MCF 10A (cell line): ENCODE measurements around the gene MIF. TPM values are rescaled to one million over a fixed set of nuclear protein-coding genes. Genes with fewer than 3 reads are reported as not detected.

Experiments
- BruUV-seq: library from RNA; stranded (reverse); fragments of 400-500 nt; replicated peaks from 2 replicates; lab custom pipeline; 2021; lab: Mats Ljungman, UMichigan
- CTCF ChIA-PET: fragments of 300-600 bp; sonication (Branson Sonifier 250); formaldehyde crosslinking; extraction: SDS; loops from one replicate; lab custom pipeline; 2021; ENCODE audit warnings: antibody characterized with exemption, inconsistent platforms; lab: Yijun Ruan, JAX
- POLR2A ChIA-PET: fragments of 300-600, 350-650 bp; sonication (Branson Sonifier 250); formaldehyde crosslinking; extraction: SDS; loops from one replicate; lab custom pipeline; 2020; ENCODE audit warnings: antibody characterized with exemption, inconsistent platforms; lab: Yijun Ruan, JAX
- DNase-seq: peaks from one replicate; pipeline ENCODE4 v3.0.0-alpha.2; 2018; ENCODE audit not compliant: unreplicated experiment
- H3K27ac Mint-ChIP-seq: one replicate; pipeline ENCODE4 v1.8.0; 2022; ENCODE audit warnings: mild to moderate bottlenecking, low read depth, mixed read lengths; ENCODE audit not compliant: unreplicated experiment
- H3K27me3 Mint-ChIP-seq: one replicate; pipeline ENCODE4 v1.8.0; 2022; ENCODE audit warnings: mixed read lengths; ENCODE audit not compliant: insufficient read depth, unreplicated experiment
- H3K36me3 Mint-ChIP-seq: one replicate; pipeline ENCODE4 v1.8.0; 2022; ENCODE audit warnings: mild to moderate bottlenecking, moderate library complexity, mixed read lengths; ENCODE audit not compliant: insufficient read depth, unreplicated experiment
- H3K4me1 Mint-ChIP-seq: one replicate; pipeline ENCODE4 v1.8.0; 2022; ENCODE audit warnings: mixed read lengths; ENCODE audit not compliant: insufficient read depth, unreplicated experiment
- H3K4me3 Mint-ChIP-seq: one replicate; pipeline ENCODE4 v1.8.0; 2022; ENCODE audit warnings: mild to moderate bottlenecking, moderate library complexity, mixed read lengths; ENCODE audit not compliant: unreplicated experiment
- H3K9me3 Mint-ChIP-seq: one replicate; pipeline ENCODE4 v1.8.0; 2022; ENCODE audit warnings: mixed read lengths; ENCODE audit not compliant: unreplicated experiment
- intact Hi-C: fragments of 100-400 bp; cut with micrococcal nuclease; formaldehyde crosslinking; loops from 2 replicates; pipeline ENCODE4 v1.14.1; 2022
- total RNA-seq: library from RNA; stranded (reverse); gene quantifications from 2 replicates; pipeline ENCODE4 v1.2.3, GENCODE V29; 2022
- TF ChIP-seq, protein P1 (sequence below): fragments of 200-600 bp; IDR thresholded peaks from one replicate; pipeline ENCODE4 v1.8.0; 2022; ENCODE audit warnings: antibody characterized with exemption, mild to moderate bottlenecking; ENCODE audit not compliant: unreplicated experiment

Gene MIF
- total RNA-seq, 1 experiment from 2014 or later = 1,126 TPM

DNA sequence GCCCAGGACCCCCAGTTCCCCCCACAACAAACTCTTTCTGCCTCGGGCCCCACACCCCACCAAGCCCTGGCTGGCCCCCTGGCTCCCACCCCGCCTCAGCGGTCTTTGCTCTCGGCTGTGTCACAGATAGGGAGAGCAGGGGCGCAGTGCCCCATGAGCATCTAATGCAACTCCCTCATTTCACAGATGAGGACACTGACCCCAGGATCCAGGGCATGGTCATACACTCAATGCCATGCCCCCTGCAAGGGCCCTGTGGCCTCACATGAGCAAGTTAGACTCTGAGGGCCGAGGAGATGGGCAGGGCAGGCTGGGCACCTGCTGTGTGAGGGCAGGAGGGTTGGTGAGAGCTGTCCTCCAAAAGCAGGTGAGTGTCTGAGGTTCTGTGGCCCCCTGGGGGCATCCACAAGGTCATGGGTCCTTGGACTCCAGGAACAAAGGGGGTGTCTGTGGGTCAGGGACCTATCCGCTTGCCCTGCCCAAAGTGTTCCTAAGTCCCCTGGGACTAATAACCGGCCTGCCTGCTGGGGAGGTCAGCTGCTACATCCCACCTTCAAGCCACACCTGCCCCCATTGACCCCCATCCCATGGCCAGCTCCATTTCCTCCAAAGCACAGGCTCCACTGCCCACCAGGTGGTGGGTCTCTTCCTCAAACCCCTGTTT is 2.5 kb downstream of the MIF start:
- H3K4me3 Mint-ChIP-seq = peak overlapping the region; percentile 89
- H3K4me1 Mint-ChIP-seq = peaks cover 11% of the 10 kb centered on the region
- DNase-seq = no peak

DNA sequence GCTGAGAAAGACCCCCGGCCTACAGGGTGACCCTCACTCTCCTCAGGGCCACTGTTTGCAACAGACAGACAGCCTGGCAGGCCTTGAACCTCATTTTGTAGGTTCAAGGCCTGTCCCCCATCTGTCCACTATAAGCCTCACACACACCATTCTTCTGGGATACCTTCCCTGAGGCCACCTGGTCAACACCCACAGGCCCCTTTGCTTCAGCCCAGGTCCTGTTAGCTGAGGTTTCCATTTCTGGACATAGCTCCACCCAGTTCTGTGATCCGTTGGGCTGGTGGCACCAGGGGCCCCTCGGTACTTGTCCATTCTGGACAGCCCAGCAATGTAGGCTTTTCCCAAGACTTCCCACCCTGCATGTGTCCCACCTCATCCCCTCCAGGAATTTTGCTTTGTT is 3.1 kb downstream of the MIF start:
- H3K36me3 Mint-ChIP-seq = peaks cover 37% of the 10 kb centered on the region

More for the DNA sequence above, 2.5 kb downstream of the MIF start:
- no peaks in the 10 kb centered on the region for H3K27me3 Mint-ChIP-seq
- BruUV-seq = no TSS peak
- ChIA-PET CTCF (interaction anchor here (0.6 to 0.8 kb wide), 3 partner anchors 9 to 393 kb away, joined by 3 to 4 read pairs (median 4); no protein-coding TSS in a partner anchor), POLR2A (no interaction called here)
- intact Hi-C loops = no loop called here
- H3K27ac Mint-ChIP-seq = peak overlapping the region; percentile 39
- peaks cover 7% of the 10 kb centered on the region for H3K9me3 Mint-ChIP-seq
- TF ChIP-seq, protein P1, sequence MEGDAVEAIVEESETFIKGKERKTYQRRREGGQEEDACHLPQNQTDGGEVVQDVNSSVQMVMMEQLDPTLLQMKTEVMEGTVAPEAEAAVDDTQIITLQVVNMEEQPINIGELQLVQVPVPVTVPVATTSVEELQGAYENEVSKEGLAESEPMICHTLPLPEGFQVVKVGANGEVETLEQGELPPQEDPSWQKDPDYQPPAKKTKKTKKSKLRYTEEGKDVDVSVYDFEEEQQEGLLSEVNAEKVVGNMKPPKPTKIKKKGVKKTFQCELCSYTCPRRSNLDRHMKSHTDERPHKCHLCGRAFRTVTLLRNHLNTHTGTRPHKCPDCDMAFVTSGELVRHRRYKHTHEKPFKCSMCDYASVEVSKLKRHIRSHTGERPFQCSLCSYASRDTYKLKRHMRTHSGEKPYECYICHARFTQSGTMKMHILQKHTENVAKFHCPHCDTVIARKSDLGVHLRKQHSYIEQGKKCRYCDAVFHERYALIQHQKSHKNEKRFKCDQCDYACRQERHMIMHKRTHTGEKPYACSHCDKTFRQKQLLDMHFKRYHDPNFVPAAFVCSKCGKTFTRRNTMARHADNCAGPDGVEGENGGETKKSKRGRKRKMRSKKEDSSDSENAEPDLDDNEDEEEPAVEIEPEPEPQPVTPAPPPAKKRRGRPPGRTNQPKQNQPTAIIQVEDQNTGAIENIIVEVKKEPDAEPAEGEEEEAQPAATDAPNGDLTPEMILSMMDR = no peak
- H3K36me3 Mint-ChIP-seq = peaks cover 42% of the 10 kb centered on the region

DNA sequence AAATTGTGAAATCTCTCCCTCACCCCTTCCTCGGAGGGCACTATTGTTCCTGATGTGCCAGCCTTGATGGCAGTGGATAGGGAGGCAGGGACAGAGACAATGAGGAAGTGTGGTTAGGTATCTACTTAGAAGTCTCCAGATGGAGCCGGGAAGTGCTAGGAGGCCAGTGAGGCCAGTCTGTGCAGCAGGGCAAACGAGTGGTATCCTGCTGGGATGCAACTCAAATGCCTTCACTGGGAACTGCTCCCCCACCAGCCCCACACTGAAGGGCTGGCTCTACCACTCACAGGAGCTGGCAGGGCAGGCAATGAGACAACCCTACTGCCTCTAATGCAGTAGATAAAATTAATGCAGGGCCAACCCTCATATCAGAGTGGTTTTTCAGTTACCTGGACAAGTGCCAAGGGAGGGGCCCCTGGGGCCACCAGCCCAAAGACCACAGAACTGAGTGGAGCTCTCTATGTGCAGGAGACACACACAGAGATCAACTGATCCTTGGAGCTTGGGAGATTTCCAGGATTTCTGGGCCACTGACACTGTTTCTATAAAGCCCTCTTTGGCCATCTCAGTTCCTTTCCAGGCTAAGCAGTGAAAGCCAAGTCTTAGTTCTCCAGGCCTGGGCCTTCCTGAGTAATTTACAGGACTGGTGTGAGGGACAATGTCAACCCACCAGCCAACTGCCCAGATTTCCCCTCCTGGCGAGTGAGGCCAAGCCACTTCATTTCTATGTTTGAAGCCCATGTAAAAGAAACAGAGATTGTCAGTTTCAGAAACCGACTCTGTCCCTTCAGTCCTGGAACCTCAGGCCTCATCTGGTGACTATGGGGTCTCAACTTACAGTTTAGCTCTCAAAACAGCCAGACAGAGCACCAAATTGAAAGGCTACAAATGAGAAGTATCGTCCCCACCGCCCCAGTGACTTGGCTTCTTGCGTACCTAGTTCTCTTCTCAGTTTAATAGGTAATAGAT is 4.1 kb downstream of the MIF start:
- Mint-ChIP-seq H3K27me3 (no peaks in the 10 kb centered on the region), H3K36me3 (peaks cover 35% of the 10 kb centered on the region), H3K4me1 (peaks cover 4% of the 10 kb centered on the region), H3K4me3 (no peak overlapping the region), H3K9me3 (peaks cover 7% of the 10 kb centered on the region), H3K27ac (no peak overlapping the region)
- no TSS peak for BruUV-seq
- DNase-seq = no peak
- ChIA-PET CTCF (interaction anchor here (0.6 kb wide), 1 partner anchor 48 kb away, joined by 4 read pairs; no protein-coding TSS in a partner anchor), POLR2A (no interaction called here)
- intact Hi-C loops = no loop called here
- TF ChIP-seq, protein P1 = no peak

More for the DNA sequence above, 3.1 kb downstream of the MIF start:
- peak overlapping the region; percentile 39 for H3K27ac Mint-ChIP-seq
- H3K27me3 Mint-ChIP-seq = no peaks in the 10 kb centered on the region
- peaks cover 7% of the 10 kb centered on the region for H3K9me3 Mint-ChIP-seq
- intact Hi-C loops = no loop called here
- CTCF ChIA-PET = interaction anchor here (0.8 kb wide), 1 partner anchor 16 kb away, joined by 4 read pairs; no protein-coding TSS in a partner anchor
- BruUV-seq = no TSS peak
- H3K4me1 Mint-ChIP-seq = peaks cover 11% of the 10 kb centered on the region
- DNase-seq = no peak
- POLR2A ChIA-PET = no interaction called here
- H3K4me3 Mint-ChIP-seq = peak overlapping the region; percentile 35
- TF ChIP-seq, protein P1 = no peak
